Neuron (in vitro differentiated cells): ENCODE measurements around the gene TRMT6.

Experiments used
- H2AFZ ChIP-seq: one replicate; pipeline ENCODE4 v1.6.1; 2013; ENCODE audit warnings: low read depth, mild to moderate bottlenecking, inconsistent platforms, low read length, moderate library complexity
- H3K27me3 ChIP-seq: one replicate; pipeline ENCODE4 v1.6.1; 2013; ENCODE audit warnings: low read length; ENCODE audit not compliant: insufficient read depth
- H3K36me3 ChIP-seq: one replicate; pipeline ENCODE4 v1.6.1; 2013; ENCODE audit warnings: low read length; ENCODE audit not compliant: insufficient read depth
- H3K4me1 ChIP-seq: one replicate; pipeline ENCODE4 v1.6.1; 2013; ENCODE audit warnings: low read length; ENCODE audit not compliant: insufficient read depth
- H3K4me3 ChIP-seq: 2 replicates; pipeline ENCODE4 v1.5.1; 2013; ENCODE audit warnings: mild to moderate bottlenecking, low read length, moderate library complexity
- H3K9me3 ChIP-seq: one replicate; pipeline ENCODE4 v1.6.1; 2013; ENCODE audit warnings: low read length

The TRMT6 gene

DNA sequence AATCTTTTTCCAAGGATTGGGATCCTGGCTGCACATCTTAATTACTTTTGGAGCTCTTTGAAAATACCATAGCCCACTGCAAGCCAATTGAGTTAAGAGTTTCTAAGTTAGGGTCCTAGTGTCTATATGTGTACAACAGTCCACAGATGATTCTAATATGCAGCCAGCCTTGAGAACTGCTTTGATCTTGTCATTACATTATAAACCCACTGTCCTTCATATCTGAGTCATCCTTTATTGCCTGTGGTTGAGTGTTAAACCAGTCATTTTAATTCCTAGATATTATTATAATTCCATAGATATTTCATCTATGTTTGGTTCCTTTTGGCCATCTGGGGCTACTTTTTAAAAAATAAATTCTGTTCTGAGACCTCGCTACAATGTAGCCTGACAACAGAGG is 24.2 kb upstream of the TRMT6 start:
- Histone ChIP-seq H3K36me3 (peaks cover 51% of the 10 kb centered on the region), H3K4me3 (no peak overlapping the region), H3K27me3 (no peaks in the 10 kb centered on the region), H2AFZ (no peak overlapping the region), H3K4me1 (peaks cover 7% of the 10 kb centered on the region), H3K9me3 (no peaks in the 10 kb centered on the region)

DNA sequence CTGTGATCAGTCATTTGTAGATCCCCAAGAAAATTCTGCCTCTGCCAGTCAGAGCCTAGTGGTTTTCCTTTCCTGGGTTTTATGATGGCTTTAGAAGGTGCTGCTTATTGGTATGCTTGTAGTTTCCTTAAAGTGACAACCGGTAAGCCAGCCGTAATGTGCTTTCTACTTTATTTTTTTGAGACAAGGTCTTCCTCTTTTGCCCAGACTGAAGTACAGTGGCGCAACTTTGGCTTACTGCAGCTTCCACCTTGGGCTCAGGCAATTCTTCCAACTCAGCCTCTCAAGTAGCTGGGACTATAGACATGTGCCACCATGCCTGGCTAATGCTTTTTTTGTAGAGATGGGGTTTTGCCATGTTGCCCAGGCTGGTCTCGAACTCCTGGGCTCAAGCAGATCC is 23.6 kb upstream of the TRMT6 start:
- Histone ChIP-seq H3K4me3 (no peak overlapping the region), H3K4me1 (peaks cover 10% of the 10 kb centered on the region), H3K9me3 (no peaks in the 10 kb centered on the region), H3K27me3 (no peaks in the 10 kb centered on the region), H2AFZ (no peak overlapping the region), H3K36me3 (peaks cover 47% of the 10 kb centered on the region)

DNA sequence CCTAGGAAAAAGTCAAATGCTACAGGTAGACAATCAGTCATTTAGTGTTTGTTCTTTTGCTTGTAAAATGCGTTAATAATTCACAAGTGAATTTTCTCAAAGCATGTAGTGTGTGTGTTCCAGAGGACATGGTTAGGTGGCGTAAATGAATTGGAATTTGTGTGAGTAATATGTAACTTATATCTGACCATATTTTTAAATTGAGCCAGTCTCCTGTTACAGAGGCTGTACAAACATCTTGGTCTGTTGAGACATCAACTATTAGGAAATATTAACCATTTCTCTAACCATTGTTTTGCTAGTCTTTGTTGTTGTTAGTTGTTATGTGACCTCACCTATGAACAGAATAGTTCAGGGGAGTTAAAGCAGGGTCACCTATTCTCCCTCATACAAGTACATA is 22.8 kb upstream of the TRMT6 start:
- no peaks in the 10 kb centered on the region for H3K9me3 ChIP-seq
- H3K4me1 ChIP-seq = peaks cover 10% of the 10 kb centered on the region
- no peak overlapping the region for H2AFZ ChIP-seq
- H3K36me3 ChIP-seq = peaks cover 41% of the 10 kb centered on the region
- no peak overlapping the region for H3K4me3 ChIP-seq
- H3K27me3 ChIP-seq = no peaks in the 10 kb centered on the region

DNA sequence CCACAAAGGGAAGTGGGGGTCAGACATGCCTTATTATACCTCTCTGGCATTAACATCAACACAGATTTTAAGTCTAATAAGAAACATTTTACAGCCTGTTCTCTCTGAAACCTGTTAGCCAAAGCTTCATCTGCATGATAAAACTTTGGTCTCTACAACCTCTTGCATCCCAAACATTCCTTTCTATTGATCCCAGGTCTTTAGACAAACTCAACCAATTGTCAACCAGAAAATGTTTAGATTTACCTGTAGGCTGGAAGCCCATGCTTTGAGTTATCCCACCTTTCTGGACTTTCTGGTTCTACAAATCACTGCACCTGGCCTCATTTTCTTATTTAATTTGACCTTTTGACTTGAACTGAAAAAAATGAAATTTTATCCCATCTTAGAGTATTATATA is 20.9 kb upstream of the TRMT6 start:
- peaks cover 10% of the 10 kb centered on the region for H3K4me1 ChIP-seq
- H3K36me3 ChIP-seq = peaks cover 38% of the 10 kb centered on the region
- no peaks in the 10 kb centered on the region for H3K9me3 ChIP-seq
- no peak overlapping the region for H3K4me3 ChIP-seq
- no peak overlapping the region for H2AFZ ChIP-seq
- no peaks in the 10 kb centered on the region for H3K27me3 ChIP-seq

DNA sequence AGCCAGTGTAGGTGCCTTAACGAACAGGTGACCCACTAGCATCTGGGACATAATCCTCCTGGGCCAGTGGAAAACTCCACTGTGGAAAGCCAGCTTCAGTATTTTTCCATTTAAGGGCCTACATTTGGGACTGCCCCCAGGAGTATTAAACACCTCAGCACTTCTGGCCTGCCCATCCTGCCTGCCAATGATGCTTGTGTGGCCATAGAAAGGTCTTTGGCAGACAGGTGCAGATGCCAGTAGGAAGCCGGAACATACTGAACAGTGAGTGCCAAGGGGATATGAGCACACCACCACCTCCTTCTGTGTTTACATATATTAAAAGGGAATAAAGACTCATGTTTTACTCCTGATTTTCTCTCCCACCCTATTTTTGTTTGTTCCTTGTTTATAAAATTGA is 20.0 kb upstream of the TRMT6 start:
- Histone ChIP-seq H3K27me3 (no peaks in the 10 kb centered on the region), H2AFZ (no peak overlapping the region), H3K36me3 (peaks cover 39% of the 10 kb centered on the region), H3K9me3 (no peaks in the 10 kb centered on the region), H3K4me1 (peaks cover 16% of the 10 kb centered on the region), H3K4me3 (no peak overlapping the region)

DNA sequence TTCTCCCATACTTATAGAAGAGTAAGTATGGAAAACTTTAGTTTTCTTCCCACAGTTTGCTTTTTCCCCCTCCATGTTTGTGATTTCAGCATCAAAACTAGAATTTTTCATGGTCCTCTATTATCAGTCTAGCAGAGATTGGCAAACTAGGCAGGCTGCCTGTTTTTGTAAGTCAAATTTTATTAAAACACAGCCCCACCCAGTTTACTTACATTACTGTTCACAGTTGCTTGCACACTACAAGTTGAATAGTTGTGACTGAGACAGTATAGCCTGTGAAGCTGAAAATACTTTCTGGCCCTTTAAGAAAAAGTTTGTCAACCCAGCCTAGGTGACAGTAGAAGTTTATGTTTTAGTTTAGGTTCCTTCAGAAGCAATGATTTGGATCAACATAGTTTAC is 19.6 kb upstream of the TRMT6 start:
- no peak overlapping the region for H2AFZ ChIP-seq
- H3K4me1 ChIP-seq = peaks cover 16% of the 10 kb centered on the region
- no peaks in the 10 kb centered on the region for H3K9me3 ChIP-seq
- H3K36me3 ChIP-seq = peaks cover 40% of the 10 kb centered on the region
- no peaks in the 10 kb centered on the region for H3K27me3 ChIP-seq
- H3K4me3 ChIP-seq = no peak overlapping the region

DNA sequence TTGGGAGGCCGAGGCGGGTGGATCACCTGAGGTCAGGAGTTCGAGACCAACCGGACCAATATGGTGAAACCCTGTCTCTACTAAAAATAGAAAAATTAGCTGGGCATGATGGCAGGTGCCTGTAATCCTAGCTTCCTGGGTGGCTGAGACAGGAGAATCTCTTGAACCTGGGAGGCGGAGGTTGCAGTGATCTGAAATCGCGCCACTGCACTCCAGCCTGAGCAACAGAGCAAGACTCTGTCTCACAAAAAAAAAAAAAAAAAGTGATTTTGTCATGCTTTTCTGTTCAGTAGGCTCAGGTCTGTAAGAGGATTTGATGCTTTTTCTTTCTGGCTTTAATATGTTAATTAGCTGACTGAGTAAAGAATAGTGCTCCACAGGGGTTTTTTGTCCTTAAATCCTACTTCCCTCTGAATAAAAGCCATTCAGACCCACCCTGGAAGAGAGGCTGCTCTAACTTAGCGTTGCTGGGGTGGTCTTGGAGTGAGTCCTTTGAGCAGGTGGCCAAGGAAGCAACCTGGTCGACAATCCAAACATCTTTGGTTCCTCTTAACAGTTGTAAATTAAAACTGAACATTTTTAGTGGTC is 19.1 kb upstream of the TRMT6 start:
- Histone ChIP-seq H3K4me1 (peaks cover 16% of the 10 kb centered on the region), H3K9me3 (no peaks in the 10 kb centered on the region), H3K4me3 (no peak overlapping the region), H2AFZ (no peak overlapping the region), H3K27me3 (no peaks in the 10 kb centered on the region), H3K36me3 (peaks cover 42% of the 10 kb centered on the region)

DNA sequence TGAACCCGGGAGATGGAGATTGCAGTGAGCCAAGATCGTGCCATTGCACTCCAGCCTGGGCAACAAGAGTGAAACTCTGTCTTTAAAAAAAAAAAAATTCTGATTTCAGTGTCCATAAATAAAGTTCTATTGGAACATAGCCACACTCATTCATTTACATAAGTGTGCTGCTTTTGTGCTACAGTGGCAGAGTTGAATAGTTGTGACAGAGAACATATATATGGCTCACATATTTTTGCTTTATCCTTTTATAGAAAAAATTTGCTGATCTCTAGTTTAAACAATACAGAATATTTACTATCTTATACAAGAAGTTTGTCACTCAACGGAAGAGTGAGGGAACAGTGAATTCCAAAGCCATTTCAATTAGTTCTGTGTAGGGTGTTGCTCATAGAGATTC is 18.1 kb upstream of the TRMT6 start:
- no peaks in the 10 kb centered on the region for H3K9me3 ChIP-seq
- H3K4me1 ChIP-seq = peaks cover 16% of the 10 kb centered on the region
- no peak overlapping the region for H2AFZ ChIP-seq
- peaks cover 39% of the 10 kb centered on the region for H3K36me3 ChIP-seq
- H3K4me3 ChIP-seq = no peak overlapping the region
- H3K27me3 ChIP-seq = no peaks in the 10 kb centered on the region

DNA sequence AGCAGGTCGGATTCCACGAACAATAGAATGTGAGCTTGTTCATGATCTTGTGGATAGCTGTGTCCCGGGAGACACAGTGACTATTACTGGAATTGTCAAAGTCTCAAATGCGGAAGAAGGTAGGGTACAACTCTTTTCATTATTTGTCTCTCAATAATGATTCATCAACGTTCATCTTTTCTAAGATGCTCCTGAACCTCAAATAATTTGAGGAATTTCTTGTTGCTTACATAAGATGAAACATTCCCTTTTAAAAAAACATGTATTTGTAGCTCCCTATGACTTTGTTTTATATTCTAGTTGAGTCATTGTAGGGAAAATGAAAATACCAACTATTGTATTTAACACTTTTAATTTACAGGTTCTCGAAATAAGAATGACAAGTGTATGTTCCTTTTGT is 17.1 kb upstream of the TRMT6 start:
- peaks cover 37% of the 10 kb centered on the region for H3K36me3 ChIP-seq
- H2AFZ ChIP-seq = no peak overlapping the region
- no peaks in the 10 kb centered on the region for H3K27me3 ChIP-seq
- H3K4me3 ChIP-seq = no peak overlapping the region
- H3K4me1 ChIP-seq = peaks cover 16% of the 10 kb centered on the region
- no peaks in the 10 kb centered on the region for H3K9me3 ChIP-seq

DNA sequence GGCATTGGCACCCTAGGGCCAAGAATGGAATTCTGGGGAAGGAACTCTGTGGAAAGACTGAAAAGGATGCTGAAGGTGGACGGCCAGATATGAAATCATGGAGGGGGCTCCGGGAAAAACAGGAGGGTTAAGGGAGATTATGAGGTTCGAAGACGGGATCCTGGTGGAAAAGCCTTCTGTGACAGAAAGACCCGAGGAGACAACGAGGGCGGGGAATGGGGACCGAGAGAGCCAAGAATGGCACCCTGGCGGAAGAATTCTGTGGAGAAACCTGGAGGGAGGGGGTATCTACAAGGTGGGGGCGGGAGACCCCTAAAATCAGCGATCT is 426 bp downstream of the TRMT6 start:
- Histone ChIP-seq H3K9me3 (no peaks in the 10 kb centered on the region), H3K27me3 (no peaks in the 10 kb centered on the region), H3K4me3 (peak overlapping the region; percentile 64), H3K4me1 (peaks cover 19% of the 10 kb centered on the region), H3K36me3 (peaks cover 45% of the 10 kb centered on the region), H2AFZ (peak overlapping the region; percentile 7)

DNA sequence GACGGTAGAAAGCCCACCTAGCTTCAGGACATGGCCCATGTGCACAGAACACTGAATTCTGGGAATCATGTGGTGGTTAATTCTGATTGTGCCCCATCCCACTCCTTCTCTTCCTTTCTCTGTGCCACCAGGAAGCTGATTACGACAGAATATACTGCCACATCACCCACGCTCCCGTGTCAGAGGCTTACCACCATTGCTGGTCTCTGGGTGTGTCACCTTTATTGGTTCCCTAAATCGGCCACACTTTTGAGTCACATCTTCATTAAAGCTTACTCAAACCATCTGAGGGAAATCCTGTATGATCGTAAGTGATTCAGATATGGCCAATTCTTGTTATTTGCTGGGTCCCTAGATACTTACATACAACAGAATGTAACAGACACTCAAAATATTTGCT is 3.1 kb downstream of the TRMT6 start:
- Histone ChIP-seq H3K4me1 (peaks cover 19% of the 10 kb centered on the region), H2AFZ (no peak overlapping the region), H3K27me3 (no peaks in the 10 kb centered on the region), H3K9me3 (no peaks in the 10 kb centered on the region), H3K36me3 (peaks cover 41% of the 10 kb centered on the region), H3K4me3 (no peak overlapping the region)

DNA sequence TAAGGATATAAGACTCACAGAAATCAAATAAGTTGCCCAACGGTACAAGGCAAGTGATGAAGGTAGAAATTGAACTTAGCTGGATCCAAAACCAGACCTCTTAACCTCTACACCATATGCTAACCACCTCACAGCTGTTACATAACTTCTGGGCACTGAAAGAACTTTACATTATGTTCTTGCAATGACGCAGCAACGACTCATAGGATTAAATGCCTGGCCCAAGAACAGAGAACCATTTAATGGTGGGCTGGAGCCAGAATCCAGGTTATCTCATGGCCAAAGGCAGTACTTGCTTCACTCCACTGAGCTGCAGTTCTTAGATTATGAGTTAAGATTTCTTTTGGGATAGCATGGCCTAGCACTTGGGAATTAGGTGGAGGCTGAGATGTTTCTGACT is 4.4 kb downstream of the TRMT6 start:
- Histone ChIP-seq H3K4me3 (no peak overlapping the region), H3K4me1 (peaks cover 9% of the 10 kb centered on the region), H2AFZ (no peak overlapping the region), H3K36me3 (peaks cover 49% of the 10 kb centered on the region), H3K9me3 (no peaks in the 10 kb centered on the region), H3K27me3 (no peaks in the 10 kb centered on the region)

DNA sequence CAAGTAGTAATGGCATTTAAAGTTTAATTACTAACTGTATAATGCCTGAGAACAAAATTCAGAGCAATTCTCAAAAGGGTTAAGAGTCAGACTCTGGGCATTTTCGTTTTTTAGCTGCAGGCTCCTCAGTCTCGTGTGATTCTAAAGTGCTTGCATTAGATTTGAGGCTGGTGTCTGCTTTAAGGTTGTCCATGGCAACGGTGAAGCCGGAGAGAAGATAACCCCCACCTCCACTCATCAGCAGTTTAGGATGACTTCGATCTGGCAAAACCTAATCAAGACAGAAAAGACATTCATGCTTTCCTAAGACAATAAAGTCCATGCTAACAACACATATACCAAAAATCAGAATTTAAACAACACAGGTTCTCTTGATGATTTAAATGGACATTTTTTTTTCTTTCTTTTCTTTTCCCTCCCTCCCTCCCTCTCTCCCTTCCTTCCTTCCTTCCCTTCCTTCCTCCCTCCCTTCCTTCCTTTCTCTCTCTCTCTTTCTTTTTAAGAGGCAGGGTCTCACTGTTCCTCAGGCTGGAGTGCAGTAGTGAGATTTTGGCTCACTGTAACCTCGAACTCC is 11.8 kb downstream of the TRMT6 start:
- H3K4me3 ChIP-seq = no peak overlapping the region
- H3K4me1 ChIP-seq = no peaks in the 10 kb centered on the region
- no peaks in the 10 kb centered on the region for H3K27me3 ChIP-seq
- H3K36me3 ChIP-seq = peaks cover 49% of the 10 kb centered on the region
- no peaks in the 10 kb centered on the region for H3K9me3 ChIP-seq
- H2AFZ ChIP-seq = no peak overlapping the region

DNA sequence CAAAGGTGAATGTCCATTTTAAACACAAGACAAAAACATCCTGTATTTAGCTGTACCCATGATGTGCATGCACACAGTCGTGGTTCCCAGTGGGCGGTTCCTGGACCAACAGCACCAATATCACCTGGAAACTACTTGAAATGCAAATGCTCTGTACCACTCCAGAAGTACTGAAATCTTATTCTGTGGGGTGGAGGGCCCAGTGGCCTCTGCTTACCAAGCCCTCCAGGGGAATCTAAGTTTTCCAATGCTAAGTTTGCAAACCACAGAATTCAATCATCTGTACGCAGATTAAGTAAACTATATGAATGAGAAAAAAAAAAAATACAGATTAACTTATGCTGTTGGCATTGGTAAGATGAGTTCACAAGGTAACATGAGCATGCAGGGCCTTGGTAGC is 14.1 kb downstream of the TRMT6 start:
- no peaks in the 10 kb centered on the region for H3K27me3 ChIP-seq
- no peak overlapping the region for H2AFZ ChIP-seq
- peaks cover 27% of the 10 kb centered on the region for H3K36me3 ChIP-seq
- no peaks in the 10 kb centered on the region for H3K4me1 ChIP-seq
- H3K4me3 ChIP-seq = no peak overlapping the region
- H3K9me3 ChIP-seq = no peaks in the 10 kb centered on the region
